NCI-H2081 treated with DMSO at 0.1 percent for 48 hours (cell line): ENCODE data around the gene FERMT3.
"Not testable (repeated sequence)": the region's sequence is repeated elsewhere in the genome, so short reads cannot be mapped to it uniquely, and the experiment has no call there.

Source experiments
- DNase-seq: peaks from one replicate; lab custom pipeline; 2025; lab: John Stamatoyannopoulos, UW

The FERMT3 gene

GRCh38 chr11:64206457-64207255, at the start of gene FERMT3:
TSS of gene FERMT3 (plus strand) at chr11:64206721. CDS start at chr11:64207365, 644 bp downstream.
- no peak for DNase-seq

- DNase-seq, result no peak
These were observed 48.7 kb upstream of the FERMT3 start for GRCh38 chr11:64157631-64158394.

GRCh38 chr11:64161037-64161436, 45.5 kb upstream of the FERMT3 start:
- no peak for DNase-seq

GRCh38 chr11:64162769-64163168, 43.8 kb upstream of the FERMT3 start:
- not testable (repeated sequence) for DNase-seq

DNA sequence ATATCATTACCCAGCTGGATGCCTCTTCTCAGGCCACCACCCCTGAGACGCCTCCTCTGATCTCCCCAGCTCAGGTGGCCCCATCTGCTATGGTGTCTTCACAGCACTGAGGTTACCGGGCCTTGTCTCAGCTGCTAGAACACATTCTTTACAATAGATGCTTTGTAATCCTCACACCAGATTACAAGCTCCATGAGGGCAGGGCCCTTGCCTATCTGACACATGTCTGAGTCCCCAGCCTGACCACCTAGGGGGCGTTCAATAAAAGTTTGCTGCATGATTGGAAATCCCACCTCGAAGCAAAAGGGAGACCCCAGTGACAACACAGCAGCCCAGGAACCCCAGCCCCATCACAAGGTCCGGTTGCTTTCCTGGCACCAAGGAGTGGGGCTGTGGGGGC, 42.6 kb upstream of the FERMT3 start:
- DNase-seq, result no peak

- no peak for DNase-seq
These were observed 41.9 kb upstream of the FERMT3 start for GRCh38 chr11:64164392-64165312.

DNA sequence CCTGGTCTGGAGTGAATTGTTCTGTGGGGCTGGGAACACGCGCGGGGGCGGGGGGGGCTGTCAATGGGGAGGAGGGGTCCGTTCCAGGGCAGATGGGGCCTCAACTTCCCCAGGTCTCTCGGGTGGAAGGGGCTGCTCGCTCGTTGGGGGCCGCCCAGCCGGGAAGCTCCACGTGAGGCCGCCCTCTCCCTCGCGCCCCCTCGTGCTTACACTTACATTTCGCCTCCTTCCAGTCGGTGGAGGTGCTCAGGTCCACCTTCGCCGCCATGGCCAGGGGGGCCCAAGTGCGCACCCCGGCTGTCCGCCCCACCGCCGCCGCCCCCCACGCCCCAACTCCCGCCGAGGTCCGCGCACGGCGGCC, 41.1 kb upstream of the FERMT3 start:
- no peak for DNase-seq

DNA sequence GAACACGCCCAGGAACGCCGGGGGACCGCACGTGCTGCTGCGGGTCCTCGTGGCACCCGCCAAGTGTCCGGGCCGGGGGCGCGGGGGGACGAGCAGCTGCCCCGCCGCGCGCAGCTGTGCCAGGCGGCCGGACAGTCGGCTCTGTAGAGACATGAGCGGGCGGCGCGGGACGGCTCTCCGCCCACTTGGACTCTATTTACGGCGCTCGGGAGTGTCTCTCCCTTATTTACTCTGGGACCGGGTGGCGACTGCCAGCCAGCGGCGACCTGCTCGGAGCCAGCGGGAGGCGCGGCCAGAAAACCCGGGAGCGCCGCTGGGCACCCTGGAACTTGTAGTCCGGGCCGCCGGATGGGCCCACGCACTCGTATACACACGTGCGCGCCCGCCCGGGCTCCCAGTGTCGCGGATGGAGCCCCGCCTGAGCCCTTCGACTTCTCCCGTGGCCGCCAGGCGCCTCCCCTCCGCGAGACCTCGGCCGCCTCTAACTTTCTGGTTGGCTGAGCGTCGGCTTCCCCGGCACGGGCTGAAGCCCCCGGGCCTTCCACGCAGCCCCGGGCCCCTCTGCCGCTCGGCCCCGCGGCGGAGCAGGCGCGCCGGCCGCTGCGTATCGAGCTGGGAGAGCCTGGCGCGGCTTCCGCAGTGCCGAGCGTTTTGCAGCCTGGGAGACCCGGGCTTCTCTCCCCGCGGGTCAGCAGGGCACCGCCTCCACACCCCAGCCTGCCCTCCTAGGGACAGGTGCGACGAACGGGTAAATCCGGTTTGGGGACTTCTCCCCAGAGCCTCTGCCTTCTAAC, 40.5 kb upstream of the FERMT3 start, which contains the start of gene MACROD1:
TSS of gene MACROD1 (minus strand) at position 272 of the 794 bp plus-strand sequence. CDS start at position 153, 119 bp downstream.
- peak; percentile 59 for DNase-seq

DNA sequence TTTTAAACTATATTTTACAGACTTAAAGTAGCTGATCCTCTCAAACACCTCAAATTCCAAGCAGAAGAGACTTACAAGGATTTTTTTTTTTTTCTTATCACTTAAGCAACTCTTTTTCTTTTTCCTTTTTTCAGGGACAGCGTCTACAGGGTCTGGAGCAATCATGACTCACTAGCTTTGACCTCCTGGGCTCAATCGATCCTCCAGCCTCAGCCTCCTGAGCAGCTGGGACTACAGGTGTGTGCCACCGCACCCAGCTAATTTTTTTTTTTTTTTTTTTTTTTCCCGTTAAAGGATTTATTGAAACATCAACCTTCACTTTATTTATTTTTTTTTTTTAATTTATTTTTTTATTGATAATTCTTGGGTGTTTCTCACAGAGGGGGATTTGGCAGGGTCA, 36.1 kb upstream of the FERMT3 start:
- DNase-seq, result no peak

- no peak for DNase-seq
These were observed 32.7 kb upstream of the FERMT3 start for GRCh38 chr11:64173616-64174355.

GRCh38 chr11:64176751-64177150, 29.8 kb upstream of the FERMT3 start:
- DNase-seq, result no peak

DNA sequence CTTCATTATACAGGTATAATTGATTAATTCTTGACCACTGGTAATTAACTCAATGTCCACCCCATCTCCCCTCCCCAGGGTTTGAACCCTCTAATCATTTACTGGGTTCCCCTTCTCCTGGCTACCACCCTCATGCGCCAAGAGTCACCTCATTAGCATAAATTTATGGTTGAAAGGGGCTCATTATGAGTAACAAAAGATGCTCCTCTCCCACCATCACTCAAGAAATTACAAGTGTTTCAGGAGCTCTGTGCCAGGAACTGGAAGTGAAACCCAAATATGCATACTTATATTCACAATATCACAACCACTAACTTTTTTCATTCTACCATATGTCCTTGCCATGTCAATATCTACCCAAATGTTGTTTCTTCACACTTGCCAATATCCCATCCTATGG, 28.3 kb upstream of the FERMT3 start:
- no peak for DNase-seq

- no peak for DNase-seq
These were observed 27.4 kb upstream of the FERMT3 start for GRCh38 chr11:64178951-64179639.

GRCh38 chr11:64180891-64181290, 25.6 kb upstream of the FERMT3 start:
- no peak for DNase-seq

- no peak for DNase-seq
These were observed 24.8 kb upstream of the FERMT3 start for GRCh38 chr11:64181506-64182411.

- no peak for DNase-seq
These were observed 22.6 kb upstream of the FERMT3 start for GRCh38 chr11:64183890-64184289.

DNA sequence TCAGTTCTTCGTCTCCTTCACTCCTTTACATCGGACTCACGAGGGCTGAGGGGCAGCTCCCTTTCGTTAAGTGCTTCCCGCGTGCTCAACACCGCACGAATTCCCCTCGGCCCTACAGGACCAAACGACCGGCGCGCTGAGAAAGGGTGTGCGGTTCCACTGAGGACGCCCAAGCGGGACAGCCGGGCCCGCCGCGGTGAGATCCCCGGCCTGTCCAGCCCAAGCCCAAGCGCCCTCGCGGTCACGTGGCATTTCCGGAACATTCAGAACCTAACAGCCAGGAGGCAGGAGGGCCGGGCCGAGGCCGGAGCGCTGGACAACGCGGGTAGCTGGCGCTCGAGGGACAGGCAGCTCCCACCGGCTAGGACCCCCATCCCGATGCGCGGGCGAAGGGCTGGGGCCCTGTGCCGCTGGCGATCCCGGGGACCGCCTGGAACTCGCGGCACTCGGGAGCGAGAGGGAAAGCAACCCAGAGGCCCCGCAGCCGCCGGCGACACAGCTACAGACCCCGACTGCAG, 21.3 kb upstream of the FERMT3 start:
- no peak for DNase-seq

GRCh38 chr11:64185693-64186491, 20.6 kb upstream of the FERMT3 start, which contains the start of gene STIP1:
TSS of gene STIP1 (plus strand) at chr11:64186171. CDS start at chr11:64186262, 91 bp downstream.
- DNase-seq, result peak; percentile 99
